Right ventricle myocardium superior (tissue), 1 donor: ENCODE data around the gene PRKCE. TPM values are rescaled to one million over a fixed set of nuclear protein-coding genes. Genes with fewer than 3 reads are reported as not detected.

Source experiments
- ATAC-seq: fragments of 200-7000 bp; cut with Tn5 transposase; one replicate; pipeline ENCODE4 v1.9.1; 2020; ENCODE audit warnings: mild to moderate bottlenecking; ENCODE audit not compliant: poor library complexity
- DNase-seq: peaks from one replicate; pipeline ENCODE4 v3.0.0-alpha.2; 2020
- intact Hi-C: fragments of 100-400 bp; cut with DNase I; formaldehyde crosslinking; loops from one replicate; pipeline ENCODE4 v1.11.2; 2022
- total RNA-seq: library from RNA; stranded (reverse); fragmentation: NEBNext Ultra II Directional; extraction: Animal tissue kit (Norgen Biotek cat#: 25700); gene quantifications from one replicate; pipeline ENCODE4 v1.2.1, GENCODE V29; 2021
- donor health status: DM: no; HTN: yes; CAD: no; lungs with severe emphysema.

The PRKCE gene
- total RNA-seq, 1 donor from 2014 or later, result 12.5 TPM

DNA sequence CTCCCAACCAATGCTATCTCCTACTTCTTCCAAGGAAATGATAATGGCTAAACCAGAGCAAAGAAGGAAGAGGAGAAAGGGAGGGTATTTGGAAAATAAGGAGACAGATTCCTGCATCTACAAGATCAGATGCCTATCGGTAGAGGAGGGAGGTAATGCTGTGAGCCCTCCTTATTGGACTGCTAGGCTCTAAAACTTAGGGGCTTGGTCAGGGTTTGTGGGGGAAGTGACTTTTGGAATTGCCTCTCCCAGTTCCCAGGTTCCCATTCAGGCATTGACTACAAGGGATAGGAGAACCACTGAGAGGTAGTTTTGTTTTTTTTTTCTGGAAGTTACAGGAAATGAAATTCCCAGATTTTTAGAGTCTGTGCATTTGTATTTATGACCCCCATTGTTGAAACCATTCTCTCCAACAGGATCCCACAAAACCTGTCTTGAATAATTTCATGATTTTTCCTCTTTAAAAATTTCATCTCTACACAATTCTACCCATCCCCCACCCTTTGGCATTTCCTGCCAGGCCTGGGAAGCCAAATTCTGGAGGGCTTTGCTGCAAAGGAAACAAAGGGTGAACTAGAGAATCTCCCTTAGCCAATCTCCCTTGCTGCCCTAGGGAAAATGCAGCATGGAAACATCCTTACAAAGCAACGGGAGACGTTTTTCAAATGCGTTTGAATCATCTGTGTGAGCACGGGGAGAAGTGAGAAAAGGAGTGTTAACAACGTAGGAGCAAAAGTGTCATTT, 363.6 kb downstream of the PRKCE start:
- intact Hi-C loops, result loop anchor here (5.0 kb wide), 1 partner anchor 347 kb away; no protein-coding TSS in a partner anchor

DNA sequence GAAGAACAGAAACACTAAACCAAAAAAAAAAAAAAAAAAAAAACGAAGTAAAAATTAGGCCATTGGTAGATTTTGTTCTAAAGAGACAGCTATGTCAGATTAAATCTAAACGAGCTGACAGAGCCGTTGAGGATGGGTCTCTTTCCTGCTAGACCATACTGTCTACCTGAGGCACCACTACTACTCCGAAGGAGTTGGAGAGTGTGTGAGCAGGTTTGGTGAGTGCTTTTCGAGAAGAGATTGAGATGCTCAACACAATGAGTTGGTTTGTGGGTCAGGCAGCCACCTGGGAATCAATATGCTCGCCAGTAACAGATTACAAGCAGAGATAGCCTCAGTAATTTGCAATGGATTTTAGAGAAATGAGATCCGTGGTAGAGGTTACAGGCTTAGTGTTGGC, 364.2 kb downstream of the PRKCE start:
- intact Hi-C loops, result no loop called here
- ATAC-seq (no peak), DNase-seq (no peak)

More for the DNA sequence above, 363.6 kb downstream of the PRKCE start:
- DNase-seq (no peak), ATAC-seq (no peak)

DNA sequence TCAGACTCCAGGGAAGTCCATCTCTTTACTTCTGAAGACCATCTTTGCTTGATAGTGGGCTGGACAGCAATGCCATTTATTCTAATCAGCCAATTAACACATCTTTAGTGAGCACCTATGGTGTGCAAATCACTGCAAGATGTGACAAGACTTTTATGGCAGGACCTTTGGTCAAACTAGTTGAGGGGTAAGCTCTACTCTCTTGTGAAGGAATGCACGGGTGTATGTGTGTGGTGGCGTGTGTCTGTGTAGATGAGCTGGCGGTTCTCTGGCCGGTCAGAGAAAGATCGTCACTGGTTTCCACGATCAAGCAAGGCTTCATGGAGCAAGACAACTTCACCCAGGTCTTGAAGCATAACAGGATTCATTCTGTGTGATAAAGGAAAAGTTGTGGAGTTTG, 364.6 kb downstream of the PRKCE start:
- ATAC-seq, result no peak
- intact Hi-C loops, result no loop called here

DNA sequence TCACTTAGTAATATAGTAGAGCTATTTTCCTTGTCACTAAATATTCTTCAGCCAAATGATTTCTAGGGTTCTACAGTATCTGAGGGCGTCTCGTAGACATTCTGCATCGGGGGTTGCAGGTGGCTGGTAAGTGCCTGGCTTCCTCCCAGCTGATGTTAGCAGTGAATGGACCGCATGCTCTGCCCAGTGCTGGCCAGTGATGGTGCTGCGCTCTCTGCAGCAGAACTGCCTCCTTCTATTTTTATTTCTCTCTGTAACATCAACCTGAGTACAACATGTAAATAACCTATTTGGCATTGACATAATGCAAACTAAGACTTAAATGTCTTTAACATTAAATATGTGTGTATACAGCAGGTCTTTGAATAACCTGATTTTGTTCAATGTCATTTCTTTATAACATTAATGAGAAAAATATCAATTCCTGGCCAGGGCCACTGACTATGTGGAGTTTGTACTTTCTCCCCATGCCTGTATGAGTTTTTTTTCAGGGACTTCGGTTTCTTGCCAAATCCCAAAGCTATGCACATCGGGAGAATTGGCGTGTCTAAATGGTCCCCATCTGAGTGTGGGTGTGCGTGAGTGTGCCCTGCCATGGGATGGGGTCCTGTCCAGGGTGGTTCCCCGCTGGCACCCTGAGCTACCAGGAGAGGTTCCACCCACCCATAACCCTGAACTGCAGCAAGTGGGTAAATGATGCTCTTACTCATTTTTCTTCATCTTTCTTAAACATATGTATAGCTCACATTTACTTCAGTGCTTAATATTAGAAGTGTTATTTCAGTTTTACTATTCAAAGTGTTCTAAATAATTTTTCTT, 367.5 kb downstream of the PRKCE start:
- ATAC-seq (peak; percentile 27), DNase-seq (no peak)
- intact Hi-C loops, result no loop called here

More for the DNA sequence above, 364.6 kb downstream of the PRKCE start:
- DNase-seq, result no peak

DNA sequence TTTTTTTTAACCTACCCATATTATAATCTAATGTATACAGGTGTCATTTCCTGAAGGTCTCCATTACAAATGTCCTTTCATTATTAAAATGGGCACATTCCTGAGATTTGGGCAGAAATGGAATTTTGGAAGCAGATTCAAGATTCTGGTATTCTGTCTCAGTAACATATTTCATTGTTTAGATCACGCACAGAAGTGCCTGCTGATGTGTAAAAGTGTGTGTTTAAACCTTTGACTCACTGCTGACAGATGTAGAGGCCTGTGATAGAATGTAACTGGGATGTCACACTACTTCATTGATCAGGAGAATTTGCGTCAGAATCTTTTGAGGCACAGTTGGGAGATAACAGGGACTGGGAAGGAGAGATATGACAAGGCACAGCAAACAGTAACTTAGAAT, 368.9 kb downstream of the PRKCE start:
- intact Hi-C loops, result no loop called here
- ATAC-seq, result no peak
- no peak for DNase-seq

DNA sequence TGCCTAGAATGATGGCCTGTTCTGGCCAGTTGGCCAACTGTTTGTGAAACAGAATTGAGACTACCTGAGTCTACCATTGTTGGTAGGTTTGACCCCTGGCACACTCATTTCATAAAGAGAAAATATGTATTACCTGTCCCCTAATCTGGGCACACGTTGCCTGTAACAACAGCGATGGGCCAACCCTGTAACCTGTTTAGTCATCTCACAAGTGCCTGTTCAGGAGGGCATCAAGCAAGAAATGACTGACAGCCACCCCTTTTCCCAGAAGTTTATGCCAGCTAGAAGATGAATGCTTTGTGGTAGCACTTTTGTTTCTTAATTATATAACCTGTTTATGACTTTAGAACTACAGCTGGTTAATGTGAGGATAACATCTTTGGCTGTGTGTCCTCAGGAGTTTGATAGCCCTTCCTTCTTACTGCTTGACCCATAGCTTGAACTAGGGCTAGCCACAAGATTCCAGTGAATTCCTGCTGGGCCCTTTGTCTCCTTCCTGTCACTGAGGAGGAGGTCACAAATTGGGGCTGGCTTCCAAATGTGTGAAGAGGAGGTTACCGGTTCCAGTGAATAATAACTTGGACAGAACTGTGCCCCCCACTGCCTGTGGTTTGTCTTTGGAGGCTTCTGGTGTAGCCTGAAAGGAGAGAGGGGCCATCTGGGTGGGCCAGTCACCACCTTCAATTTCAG, 371.8 kb downstream of the PRKCE start:
- DNase-seq, result no peak
- ATAC-seq, result no peak
- intact Hi-C loops, result no loop called here

DNA sequence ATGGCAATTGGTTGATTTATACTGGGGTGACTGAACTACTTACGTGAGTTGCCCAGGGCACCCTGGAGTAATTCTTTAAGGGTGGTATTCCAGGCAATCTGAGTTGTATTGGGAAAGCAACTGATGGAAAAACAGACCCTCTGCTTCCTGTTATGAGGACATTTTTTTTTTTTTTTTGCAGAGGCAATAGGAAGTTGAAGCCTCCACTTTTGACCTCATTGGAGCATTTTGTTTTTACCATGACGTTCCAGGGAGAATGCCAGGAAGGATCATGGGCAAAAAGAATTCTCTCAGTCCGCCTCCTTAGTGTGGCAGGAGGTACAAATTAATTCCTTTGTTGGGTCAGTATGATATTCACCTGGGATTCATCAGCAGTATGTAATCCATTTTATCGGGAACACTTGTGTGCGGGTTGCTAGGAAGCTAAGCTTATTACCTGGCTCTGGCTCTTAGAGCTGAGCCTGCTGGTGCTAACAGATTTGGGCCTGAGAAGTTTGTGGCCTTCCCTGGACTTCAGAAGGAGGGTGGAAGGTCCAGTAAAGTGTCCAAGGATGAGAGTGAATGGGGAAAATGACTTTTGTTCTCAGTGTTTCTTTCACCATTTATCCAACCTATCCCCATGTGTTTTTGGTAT, 372.8 kb downstream of the PRKCE start:
- no peak for DNase-seq
- intact Hi-C loops, result no loop called here
- no peak for ATAC-seq

DNA sequence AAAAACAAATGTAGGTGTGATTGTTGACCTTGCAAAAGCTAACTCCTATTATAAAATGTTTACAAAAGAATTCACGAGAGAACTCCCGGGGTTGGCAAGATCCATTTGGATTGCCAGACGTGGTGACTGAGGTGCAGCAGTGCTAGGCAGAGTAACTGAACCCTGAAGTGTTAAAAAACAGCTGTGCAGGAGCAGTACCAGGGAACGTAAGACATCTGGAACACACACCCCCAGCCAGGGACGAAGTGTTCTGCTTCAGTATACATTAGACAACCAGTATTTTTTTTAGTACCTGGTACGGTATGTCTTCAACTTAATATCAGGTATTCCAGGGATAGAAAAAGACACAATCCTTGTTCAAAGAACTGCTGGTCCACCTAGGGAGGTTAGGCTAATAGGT, 373.6 kb downstream of the PRKCE start:
- ATAC-seq, result no peak
- intact Hi-C loops, result no loop called here

DNA sequence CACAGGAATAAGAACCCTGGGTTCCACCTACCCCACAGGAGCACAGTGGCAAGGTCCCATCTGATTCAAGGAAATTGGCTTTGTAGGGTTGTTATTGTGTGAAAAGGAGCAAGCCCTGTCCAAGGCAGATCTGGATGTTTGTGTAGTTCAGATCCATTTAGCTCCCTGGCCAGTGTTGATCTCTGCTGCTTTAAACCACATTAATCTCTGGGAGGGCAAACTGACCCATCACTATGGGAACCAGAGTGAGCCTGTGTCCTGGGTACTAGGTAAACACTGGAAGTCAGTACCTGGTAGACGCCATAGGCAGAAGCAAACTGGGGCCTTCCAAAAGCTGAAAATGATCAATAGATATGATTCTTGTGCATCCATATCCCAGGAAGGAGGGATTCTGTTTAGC, 374.2 kb downstream of the PRKCE start:
- ATAC-seq (no peak), DNase-seq (no peak)
- intact Hi-C loops, result no loop called here

More for the DNA sequence above, 373.6 kb downstream of the PRKCE start:
- no peak for DNase-seq

DNA sequence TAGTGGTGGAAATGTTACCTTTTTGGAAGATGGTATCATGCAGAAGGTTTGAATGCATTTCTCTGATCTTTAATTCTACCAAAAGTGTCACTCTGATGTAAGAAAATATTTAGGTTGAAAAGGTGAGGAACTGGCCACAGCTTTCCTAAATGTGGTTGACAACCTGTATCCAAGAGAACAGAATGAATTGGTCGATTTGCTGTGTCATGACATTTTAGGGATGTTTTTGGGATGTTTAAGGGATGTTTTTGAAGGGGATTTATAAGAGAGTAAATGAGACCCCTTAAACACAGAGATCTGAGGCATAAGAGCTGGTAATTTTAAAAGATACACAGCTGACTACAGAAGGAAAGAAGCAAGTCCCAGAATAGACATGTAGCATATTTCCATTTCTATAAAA, 375.0 kb downstream of the PRKCE start:
- ATAC-seq (no peak), DNase-seq (no peak)
- intact Hi-C loops, result no loop called here

DNA sequence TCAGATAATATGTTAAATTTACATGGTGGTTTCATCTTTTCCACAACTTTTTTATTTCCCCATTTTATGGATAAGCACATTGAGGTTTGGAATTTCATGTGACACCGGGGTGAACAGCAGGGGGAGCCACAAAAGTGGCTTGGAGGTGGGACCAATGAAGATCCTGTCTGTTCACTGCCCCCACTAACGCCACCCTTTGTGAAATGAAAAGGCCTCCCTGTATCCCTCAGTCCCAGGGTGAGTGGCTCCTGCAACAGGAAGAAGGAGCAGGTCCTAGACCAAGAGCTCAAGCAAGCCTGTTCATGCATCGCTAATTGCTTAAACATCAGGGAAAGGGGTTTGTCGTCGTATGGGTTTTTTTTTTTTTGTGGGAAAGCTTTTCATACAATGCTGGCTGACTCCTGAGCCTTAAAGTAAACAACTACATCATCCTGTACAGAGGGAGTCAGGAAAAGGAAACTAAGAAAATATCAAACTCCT, 377.9 kb downstream of the PRKCE start:
- DNase-seq, result peak; percentile 45

DNA sequence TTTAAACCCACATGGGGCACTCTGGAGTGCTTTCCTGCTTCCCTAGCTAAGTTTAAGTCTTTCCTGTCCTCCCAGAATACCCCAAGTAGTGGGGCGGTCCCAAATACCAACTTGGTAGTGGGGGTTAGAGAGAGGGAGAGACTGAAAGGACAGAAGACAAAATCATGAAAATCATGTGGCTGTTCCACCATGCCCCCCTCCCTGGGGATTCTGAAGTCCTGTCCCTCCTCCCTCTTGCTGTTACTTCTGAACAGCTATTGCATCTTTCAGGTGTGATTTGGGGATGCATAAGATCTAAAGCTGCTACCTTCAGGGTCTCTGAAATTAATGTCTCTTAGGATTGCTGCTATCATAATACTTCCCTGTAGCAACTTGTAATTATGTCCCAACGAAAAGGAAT, 378.9 kb downstream of the PRKCE start:
- ATAC-seq (no peak), DNase-seq (no peak)
- intact Hi-C loops, result no loop called here

More for the DNA sequence above, 377.9 kb downstream of the PRKCE start:
- ATAC-seq, result peak; percentile 58
- intact Hi-C loops, result no loop called here

DNA sequence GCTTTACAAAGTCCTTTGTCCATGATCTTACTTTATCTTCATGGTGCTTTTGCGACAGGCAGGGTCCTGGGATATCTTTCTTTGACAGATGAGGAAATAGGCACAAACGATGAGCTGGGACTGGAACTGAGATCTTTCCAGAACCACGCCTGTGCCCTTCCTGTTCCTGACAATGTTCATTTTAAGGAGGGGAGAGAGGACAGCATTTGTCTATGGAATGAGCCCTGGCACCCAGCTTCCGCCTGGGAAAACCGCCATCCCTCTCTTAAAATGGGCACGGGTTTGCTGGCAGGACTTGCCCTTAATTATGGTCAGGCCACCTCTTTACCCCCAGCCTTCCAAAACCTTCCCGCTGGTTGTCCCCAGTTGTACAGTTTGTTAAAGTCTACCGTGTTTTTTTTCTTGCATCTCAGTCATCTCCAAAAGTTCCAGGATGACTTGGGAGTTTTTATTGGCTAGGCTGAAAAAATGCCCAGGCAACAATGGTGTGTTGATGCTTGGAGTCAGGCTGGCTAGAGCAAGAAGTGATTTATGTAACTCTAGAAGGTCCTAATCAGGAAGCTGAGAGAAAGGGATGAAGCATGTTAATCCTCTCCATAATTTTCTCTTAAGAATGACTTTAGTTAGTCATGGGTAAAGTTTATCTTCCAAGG, 380.8 kb downstream of the PRKCE start:
- DNase-seq (no peak), ATAC-seq (no peak)
- intact Hi-C loops, result no loop called here

DNA sequence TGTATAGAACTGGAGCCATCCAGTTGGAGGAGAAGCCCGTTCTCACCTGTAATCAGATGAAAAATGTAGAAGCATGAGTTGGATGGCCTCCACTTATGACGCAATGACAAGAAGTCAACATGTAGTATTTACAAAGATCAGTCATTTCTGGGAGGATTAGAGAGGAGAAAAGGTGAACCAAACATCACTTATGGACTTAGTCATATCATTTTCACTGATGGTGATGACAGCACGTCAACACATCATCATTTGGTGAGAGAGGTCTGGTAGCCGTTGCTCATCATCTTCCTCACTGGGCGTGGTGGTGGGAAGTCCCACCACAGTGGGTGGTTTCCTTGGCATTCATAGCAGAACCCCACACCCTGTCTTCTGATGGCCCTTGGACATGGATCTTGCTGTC, 381.5 kb downstream of the PRKCE start:
- no peak for ATAC-seq
- intact Hi-C loops, result no loop called here

DNA sequence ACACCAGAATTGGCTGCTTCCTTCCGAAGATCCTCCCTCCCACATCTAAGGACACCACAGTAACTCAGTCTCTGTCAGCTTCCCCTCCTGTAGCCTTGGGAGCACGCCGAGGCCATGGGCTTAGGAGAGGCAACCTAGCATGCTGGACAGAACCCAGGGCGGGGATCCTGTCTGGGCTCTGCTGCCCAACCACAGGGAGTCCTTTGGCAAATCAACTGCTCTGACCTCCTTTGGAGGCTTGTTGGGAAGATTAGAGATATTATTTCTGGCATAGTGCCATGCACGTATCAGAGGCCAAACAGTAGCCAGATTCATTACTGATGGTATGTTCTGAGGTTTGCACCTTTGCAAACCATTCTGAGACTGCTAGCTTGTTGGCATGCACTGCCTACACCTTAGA, 383.1 kb downstream of the PRKCE start:
- intact Hi-C loops, result no loop called here
- ATAC-seq, result no peak
- peak; percentile 61 for DNase-seq

More for the DNA sequence above, 381.5 kb downstream of the PRKCE start:
- DNase-seq, result no peak

DNA sequence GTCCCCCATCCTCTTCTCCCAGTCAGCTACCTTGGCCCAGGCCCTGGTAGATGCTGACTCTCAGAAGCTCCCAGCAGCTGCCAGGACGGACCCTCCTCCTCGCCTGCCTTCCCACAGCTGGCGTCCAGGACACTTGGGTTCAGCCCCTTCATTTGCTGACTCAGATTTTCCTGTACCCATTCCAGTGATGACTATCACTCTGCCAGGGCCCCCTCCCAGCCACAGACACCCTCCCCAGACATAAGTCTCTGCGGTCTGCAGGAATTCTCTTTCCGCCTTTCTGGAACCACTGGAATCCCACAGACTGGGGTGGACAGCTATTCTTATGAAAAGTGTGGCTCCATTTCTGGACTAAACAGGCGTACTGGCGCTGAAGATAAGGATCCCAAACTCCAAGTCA, 385.5 kb downstream of the PRKCE start:
- ATAC-seq, result no peak
- intact Hi-C loops, result no loop called here
- DNase-seq, result no peak

DNA sequence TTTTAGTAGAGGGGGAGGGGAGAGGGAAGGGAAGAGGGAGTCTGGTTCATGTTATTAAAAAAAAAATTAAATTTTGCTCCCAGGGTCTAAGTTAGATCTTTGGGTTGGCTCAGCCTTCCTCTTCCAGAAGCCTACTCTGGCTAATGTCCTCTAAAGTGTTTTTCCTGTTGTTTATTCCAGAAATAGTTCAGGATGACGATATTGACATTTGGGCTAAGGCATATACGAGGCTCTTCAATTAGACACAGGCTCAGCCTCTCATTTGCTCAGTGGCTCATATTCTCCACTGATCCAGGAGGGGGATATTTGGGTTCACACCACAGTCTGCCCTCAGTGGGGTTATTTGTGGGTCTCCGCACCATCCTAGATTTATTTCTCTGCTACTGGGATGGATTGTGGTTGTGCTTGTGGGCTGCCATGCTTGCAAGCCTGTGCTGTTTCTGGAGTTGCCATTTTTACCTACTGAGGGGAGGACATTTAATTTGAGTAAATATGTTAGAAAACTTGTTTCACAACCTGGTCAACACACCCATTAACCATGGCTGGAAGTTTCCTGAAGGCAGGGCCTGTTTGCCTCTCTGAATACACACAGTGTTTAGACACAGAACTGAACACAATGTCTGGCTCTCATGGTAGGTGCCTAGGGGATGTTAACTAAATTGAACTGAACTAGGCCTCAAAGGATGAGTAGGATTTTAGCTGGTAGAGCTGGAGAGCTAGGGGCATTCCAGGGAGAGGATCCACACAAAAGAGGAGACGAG, 388.2 kb downstream of the PRKCE start:
- intact Hi-C loops, result no loop called here
- ATAC-seq, result no peak
- DNase-seq, result no peak
